CD14-positive monocyte (primary cell): ENCODE results near the gene TPRG1L. TPM values are rescaled to one million over a fixed set of nuclear protein-coding genes. Genes with fewer than 3 reads are reported as not detected.

ENCODE experiments used
- DNase-seq, 3 donors: peaks; one replicate each; pipeline ENCODE4 v3.0.0-alpha.2; 2011 to 2022
- H2AFZ ChIP-seq: 2 replicates; pipeline ENCODE4 v1.6.0; 2012; ENCODE audit warnings: mild to moderate bottlenecking, low read depth, low read length, inconsistent platforms; ENCODE audit not compliant: insufficient read depth, poor library complexity, severe bottlenecking
- H3K27ac ChIP-seq, 2 donors: 1 replicate in 1 of 2; 2 replicates in 1 of 2; pipeline ENCODE4 v1.5.1; 2012 to 2013; ENCODE audit warnings: low read length in 2 of 2, control low read depth in 1 of 2, inconsistent platforms in 1 of 2, low read depth in 1 of 2, mild to moderate bottlenecking in 1 of 2
- H3K27me3 ChIP-seq, 2 donors: one replicate each; pipeline versions ENCODE4 v1.6.0 to v1.6.1; 2011 to 2013; ENCODE audit warnings: low read length in 2 of 2; ENCODE audit not compliant: control insufficient read depth in 2 of 2, insufficient read depth in 2 of 2
- H3K36me3 ChIP-seq, 2 donors: replicated peaks in 1 of 2; 1 replicate in 1 of 2; 2 replicates in 1 of 2; pipeline versions ENCODE4 v1.5.1 to v1.6.1; 2012 to 2013; ENCODE audit warnings: low read length in 2 of 2, control low read depth in 1 of 2, inconsistent platforms in 1 of 2, mild to moderate bottlenecking in 1 of 2; ENCODE audit not compliant: insufficient read depth in 2 of 2, control insufficient read depth in 1 of 2
- H3K4me1 ChIP-seq, 2 donors: 1 replicate in 1 of 2; 2 replicates in 1 of 2; pipeline versions ENCODE4 v1.5.1 to v1.6.1; 2012 to 2013; ENCODE audit warnings: low read length in 2 of 2, control low read depth in 1 of 2, inconsistent platforms in 1 of 2, mild to moderate bottlenecking in 1 of 2, moderate library complexity in 1 of 2; ENCODE audit not compliant: insufficient read depth in 2 of 2, control insufficient read depth in 1 of 2
- H3K4me2 ChIP-seq: replicated peaks from 2 replicates; pipeline ENCODE3; 2012; ENCODE audit warnings: low read length, moderate library complexity, mild to moderate bottlenecking; ENCODE audit not compliant: poor library complexity, severe bottlenecking; ENCODE audit errors: extremely low read depth
- H3K4me3 ChIP-seq, 3 experiments: fragments of 200-600 bp in 1 of 3; sonication (generic) in 1 of 3; replicated peaks in 1 of 3; 1 replicate in 2 of 3; 2 replicates in 1 of 3; pipeline ENCODE4 v1.5.1; 2011 to 2013; ENCODE audit warnings: low read length in 3 of 3, mild to moderate bottlenecking in 3 of 3, control low read depth in 2 of 3, low read depth in 2 of 3, inconsistent platforms in 1 of 3, moderate library complexity in 1 of 3
- H3K79me2 ChIP-seq: 2 replicates; pipeline ENCODE4 v1.6.0; 2012; ENCODE audit warnings: mild to moderate bottlenecking, control low read depth, inconsistent platforms, low read length, moderate library complexity; ENCODE audit not compliant: insufficient read depth
- H3K9ac ChIP-seq: 2 replicates; pipeline ENCODE4 v1.6.0; 2017; ENCODE audit warnings: low read length, mild to moderate bottlenecking; ENCODE audit not compliant: insufficient read depth, poor library complexity, severe bottlenecking
- H3K9me3 ChIP-seq, 2 donors: replicated peaks in 1 of 2; 1 replicate in 1 of 2; 2 replicates in 1 of 2; pipeline versions ENCODE4 v1.5.1 to v1.6.1; 2012 to 2013; ENCODE audit warnings: low read length in 2 of 2, control low read depth in 1 of 2; ENCODE audit not compliant: control insufficient read depth in 1 of 2, insufficient read depth in 1 of 2
- H4K20me1 ChIP-seq: 2 replicates; pipeline ENCODE4 v1.6.0; 2012; ENCODE audit warnings: mild to moderate bottlenecking, low read length, control low read depth, moderate library complexity; ENCODE audit not compliant: insufficient read depth
- H3K27ac Mint-ChIP-seq, 7 donors: one replicate each; pipeline ENCODE4 v1.8.0; 2020; ENCODE audit warnings: mild to moderate bottlenecking in 7 of 7, mixed read lengths in 7 of 7, moderate library complexity in 6 of 7, inconsistent platforms in 2 of 7
- H3K27me3 Mint-ChIP-seq, 3 donors: one replicate each; pipeline ENCODE4 v1.8.0; 2021 to 2022; ENCODE audit warnings: low read depth in 3 of 3, mild to moderate bottlenecking in 3 of 3, mixed read lengths in 3 of 3, moderate library complexity in 3 of 3, inconsistent platforms in 1 of 3
- H3K36me3 Mint-ChIP-seq, 2 donors: one replicate each; pipeline ENCODE4 v1.8.0; 2020; ENCODE audit warnings: mixed read lengths in 2 of 2, inconsistent platforms in 1 of 2, mild to moderate bottlenecking in 1 of 2
- H3K4me1 Mint-ChIP-seq: one replicate; pipeline ENCODE4 v1.8.0; 2020; ENCODE audit warnings: mild to moderate bottlenecking, mixed read lengths
- H3K4me3 Mint-ChIP-seq, 2 donors: one replicate each; pipeline ENCODE4 v1.8.0; 2020; ENCODE audit warnings: mild to moderate bottlenecking in 2 of 2, mixed read lengths in 2 of 2, moderate library complexity in 1 of 2
- H3K9me3 Mint-ChIP-seq, 7 donors: one replicate each; pipeline ENCODE4 v1.8.0; 2020 to 2022; ENCODE audit warnings: mixed read lengths in 7 of 7, mild to moderate bottlenecking in 6 of 7, moderate library complexity in 6 of 7, inconsistent platforms in 2 of 7
- CTCF ChIP-seq: fragments of 200-600 bp; IDR thresholded peaks from one replicate; pipeline ENCODE4 v1.8.0; 2022; ENCODE audit warnings: antibody characterized with exemption, mild to moderate bottlenecking
- WGBS: methylation state at CpG from one replicate; pipeline ENCODE4 v1.1.5; 2013; ENCODE audit warnings: missing lambda C conversion rate; ENCODE audit not compliant: insufficient coverage; 5-methylcytosine and 5-hydroxymethylcytosine counted together
- intact Hi-C, 2 donors: fragments of 100-400 bp; cut with micrococcal nuclease; formaldehyde crosslinking; loops; one replicate each; pipeline versions ENCODE4 v1.15.0 to v1.15.1; 2023
- polyA plus RNA-seq, 3 donors: library from polyadenylated mRNA; depleted of rRNA in 1 of 3; unstranded in 2 of 3; stranded (reverse) in 1 of 3; fragments of 300-500 nt in 2 of 3; fragments of >200 nt in 1 of 3; fragmentation: Illumina TruSeq in 2 of 3; gene quantifications; 1 replicate in 2 of 3; 2 replicates in 1 of 3; pipeline ENCODE4 v1.2.3, GENCODE V29; 2012 to 2021

TPRG1L gene
- polyA plus RNA-seq, 3 donors = 16.1 to 19.7 (median 18.5) TPM

GRCh38 chr1:3676581-3677470 lies 52.0 kb downstream of the TPRG1L start:
- peak overlapping the region; percentile 83 to 93 (median 90) for H3K27ac Mint-ChIP-seq
- Histone ChIP-seq H3K4me3 (peak overlapping the region in 1 of 3 experiments; percentile 64), H3K9ac (peak overlapping the region; percentile 52), H4K20me1 (no peaks in the 10 kb centered on the region), H3K27ac (peak overlapping the region; percentile 84 to 87), H3K36me3 (no peaks in the 10 kb centered on the region), H3K9me3 (no peaks in the 10 kb centered on the region), H3K4me2 (peak overlapping the region; percentile 68), H3K4me1 (peaks cover 49 to 65% of the 10 kb centered on the region in 2 donors), H2AFZ (peak overlapping the region; percentile 60), H3K79me2 (no peaks in the 10 kb centered on the region), H3K27me3 (no peaks in the 10 kb centered on the region)
- intact Hi-C loops = no loop called here
- H3K36me3 Mint-ChIP-seq = peaks cover 0 to 3% of the 10 kb centered on the region in 2 donors
- peaks cover 0 to 16% (median 10%) of the 10 kb centered on the region in 3 donors for H3K27me3 Mint-ChIP-seq
- WGBS = 44% methylated on average over 18 of the region's 22 CpGs
- no peak for TF ChIP-seq CTCF
- peak in 2 of 3 donors; percentile 20 to 53 for DNase-seq
- peak overlapping the region in 1 of 2 donors; percentile 76 for H3K4me3 Mint-ChIP-seq
- H3K9me3 Mint-ChIP-seq = peaks cover 0 to 3% (median 0%) of the 10 kb centered on the region in 7 donors
- H3K4me1 Mint-ChIP-seq = peaks cover 70% of the 10 kb centered on the region

- peaks cover 63% of the 10 kb centered on the region for H3K4me1 Mint-ChIP-seq
- peaks cover 0 to 3% of the 10 kb centered on the region in 2 donors for H3K36me3 Mint-ChIP-seq
- peak overlapping the region; percentile 68 for H3K4me2 ChIP-seq
- H3K9me3 ChIP-seq = no peaks in the 10 kb centered on the region
- peak overlapping the region; percentile 52 for H3K9ac ChIP-seq
- no peaks in the 10 kb centered on the region for H3K79me2 ChIP-seq
- TF ChIP-seq CTCF = no peak
- H4K20me1 ChIP-seq = no peaks in the 10 kb centered on the region
- no peaks in the 10 kb centered on the region for H3K36me3 ChIP-seq
- peaks cover 49 to 63% of the 10 kb centered on the region in 2 donors for H3K4me1 ChIP-seq
- no peaks in the 10 kb centered on the region for H3K27me3 ChIP-seq
- 0% methylated on average over 3 of the region's 5 CpGs for WGBS
- H3K27ac Mint-ChIP-seq = peak overlapping the region; percentile 83 to 93 (median 90)
- peaks cover 0 to 3% (median 0%) of the 10 kb centered on the region in 7 donors for H3K9me3 Mint-ChIP-seq
- H3K27me3 Mint-ChIP-seq = peaks cover 0 to 11% (median 6%) of the 10 kb centered on the region in 3 donors
- H3K4me3 ChIP-seq = peak overlapping the region in 1 of 3 experiments; percentile 64
- H2AFZ ChIP-seq = peak overlapping the region; percentile 60
- H3K4me3 Mint-ChIP-seq = peak overlapping the region; percentile 43 to 76
- DNase-seq = peak; percentile 43 to 71 (median 71)
- intact Hi-C loops = no loop called here
- peak overlapping the region; percentile 84 to 87 for H3K27ac ChIP-seq
Observed at GRCh38 chr1:3677484-3677883, 52.7 kb downstream of the TPRG1L start.
